NCI-H345 (cell line): ENCODE results near the gene C3orf22.

Experiments
- DNase-seq: peaks from one replicate; lab custom pipeline; 2025; lab: John Stamatoyannopoulos, UW

C3orf22 gene

DNA sequence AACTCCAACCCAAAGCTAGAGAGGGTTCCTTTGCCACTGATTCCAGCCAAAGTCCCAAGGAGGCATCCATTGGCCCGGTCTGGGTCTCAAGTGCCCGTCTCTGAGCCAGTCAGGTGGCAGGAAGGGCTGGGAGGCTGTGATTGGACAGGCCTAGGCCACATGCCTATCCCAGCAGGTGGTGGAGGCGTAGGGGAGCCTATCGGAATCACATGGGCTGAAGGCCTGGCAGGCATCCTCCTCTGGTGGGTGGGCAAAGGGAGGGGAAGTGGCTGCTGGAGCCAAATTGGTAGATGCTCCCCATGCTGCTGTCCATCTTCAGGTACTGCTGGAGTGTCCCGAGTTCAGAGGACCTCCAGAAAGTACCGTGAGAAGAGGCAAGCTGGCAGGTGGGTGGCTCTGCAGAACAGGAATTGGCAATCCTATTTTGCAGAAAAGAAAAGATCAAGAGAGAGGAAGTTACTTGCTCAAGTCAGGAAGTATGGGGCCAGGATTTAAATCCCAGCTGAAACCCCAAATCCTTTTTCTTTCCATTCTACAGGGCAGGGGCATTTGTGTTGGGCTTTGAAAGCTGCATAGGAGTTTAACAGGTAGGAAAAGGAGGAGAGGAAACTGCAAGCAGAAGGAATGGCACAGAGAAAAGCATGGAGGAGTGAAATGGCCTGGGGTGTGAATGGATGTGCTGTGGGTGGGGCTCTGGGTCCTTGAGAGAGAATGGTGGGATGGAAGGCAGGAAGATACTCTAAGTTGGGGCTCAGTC is 31.1 kb downstream of the C3orf22 start:
- DNase-seq: no peak

DNA sequence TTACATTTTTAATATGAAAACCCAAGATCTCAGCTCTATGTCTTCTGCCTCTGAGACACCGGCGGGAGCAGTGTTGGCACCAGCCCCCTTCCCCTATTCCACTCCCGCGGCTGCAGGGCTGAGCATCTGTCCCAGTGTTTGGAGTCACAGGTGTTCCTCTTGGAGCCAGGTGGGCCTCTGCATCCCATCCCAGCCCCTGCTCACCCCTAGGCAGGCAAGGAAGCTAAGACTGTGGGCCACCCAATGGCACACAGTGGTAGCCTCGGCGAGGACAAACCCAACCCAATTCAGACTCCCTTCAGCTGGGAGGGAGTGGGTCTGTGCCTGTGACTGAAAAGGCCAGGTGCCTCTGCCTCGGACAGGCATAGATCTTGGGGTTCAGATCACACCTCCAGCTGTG is 31.7 kb downstream of the C3orf22 start:
- no peak for DNase-seq

GRCh38 chr3:126526668-126527005 is 32.1 kb downstream of the C3orf22 start:
- DNase-seq: no peak

GRCh38 chr3:126525853-126526667 is 32.7 kb downstream of the C3orf22 start:
- DNase-seq: no peak

GRCh38 chr3:126525091-126525852 is 33.5 kb downstream of the C3orf22 start:
- no peak for DNase-seq

DNA sequence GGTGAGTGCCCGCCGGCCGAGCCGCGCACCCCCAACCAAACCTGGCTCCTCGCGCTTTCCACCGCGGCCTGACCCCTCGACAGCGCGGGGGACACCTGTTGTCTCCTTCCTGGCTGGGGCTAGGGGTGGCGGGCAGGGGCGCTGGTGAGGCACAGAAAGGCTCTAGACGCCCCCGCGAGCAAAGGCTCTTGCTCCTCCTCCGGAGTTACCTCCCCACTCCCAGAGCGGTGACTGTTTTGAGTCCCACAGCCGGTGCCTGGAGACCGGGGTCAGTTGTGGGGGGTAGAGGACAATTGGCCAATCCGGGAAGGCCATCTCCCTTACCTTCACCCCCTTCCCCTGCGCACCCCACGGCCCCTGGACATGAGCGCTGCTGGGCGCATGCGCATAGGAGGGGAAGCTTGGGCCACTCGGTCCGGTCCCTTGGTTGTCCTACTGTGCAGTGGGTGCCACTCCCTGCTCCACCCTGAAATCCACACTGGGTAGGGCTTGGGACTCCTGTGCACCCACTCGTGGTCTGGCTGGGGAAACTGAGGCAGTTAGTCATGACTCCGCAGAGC is 34.2 kb downstream of the C3orf22 start:
- no peak for DNase-seq

DNA sequence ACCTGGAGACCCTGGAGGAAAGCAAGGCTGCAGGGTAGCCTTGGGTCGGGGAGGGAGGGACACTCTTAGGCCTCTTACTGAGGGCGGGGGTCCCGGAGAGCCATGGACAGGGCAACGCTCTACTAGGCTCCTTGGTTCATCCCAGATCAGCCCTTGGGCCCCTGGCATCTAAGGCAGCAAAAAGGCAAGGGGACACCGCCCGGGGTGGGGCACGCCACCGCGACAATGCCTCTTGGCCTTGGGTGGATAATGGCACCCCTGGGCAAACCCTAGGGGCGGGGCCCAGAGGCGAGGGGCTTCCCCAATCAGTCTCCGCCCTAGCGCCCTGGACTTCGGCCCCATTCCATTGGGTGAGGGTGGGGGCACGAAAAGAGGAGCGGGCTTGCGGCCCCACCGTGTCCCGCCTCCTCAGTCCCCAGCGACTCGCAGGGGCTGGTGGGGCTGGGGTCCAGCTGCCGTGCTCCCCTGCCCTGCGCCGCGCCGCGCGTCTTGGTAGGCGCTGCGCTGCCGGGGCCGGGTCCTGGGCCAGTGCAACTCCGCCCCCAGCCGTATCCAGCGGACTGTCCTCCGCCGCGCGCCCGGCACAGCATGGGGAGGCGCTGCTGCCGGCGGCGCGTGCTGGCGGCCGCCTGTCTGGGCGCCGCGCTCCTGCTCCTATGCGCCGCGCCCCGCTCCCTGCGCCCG is 34.8 kb downstream of the C3orf22 start, which contains the start of gene CHST13:
Gene CHST13, plus strand, starts transcription at position 411 of the 684 bp plus-strand sequence. Its CDS starts 178 bp downstream, at position 589.
- DNase-seq: no peak

GRCh38 chr3:126522363-126522788 is 36.4 kb downstream of the C3orf22 start:
- peak; percentile 35 for DNase-seq

DNA sequence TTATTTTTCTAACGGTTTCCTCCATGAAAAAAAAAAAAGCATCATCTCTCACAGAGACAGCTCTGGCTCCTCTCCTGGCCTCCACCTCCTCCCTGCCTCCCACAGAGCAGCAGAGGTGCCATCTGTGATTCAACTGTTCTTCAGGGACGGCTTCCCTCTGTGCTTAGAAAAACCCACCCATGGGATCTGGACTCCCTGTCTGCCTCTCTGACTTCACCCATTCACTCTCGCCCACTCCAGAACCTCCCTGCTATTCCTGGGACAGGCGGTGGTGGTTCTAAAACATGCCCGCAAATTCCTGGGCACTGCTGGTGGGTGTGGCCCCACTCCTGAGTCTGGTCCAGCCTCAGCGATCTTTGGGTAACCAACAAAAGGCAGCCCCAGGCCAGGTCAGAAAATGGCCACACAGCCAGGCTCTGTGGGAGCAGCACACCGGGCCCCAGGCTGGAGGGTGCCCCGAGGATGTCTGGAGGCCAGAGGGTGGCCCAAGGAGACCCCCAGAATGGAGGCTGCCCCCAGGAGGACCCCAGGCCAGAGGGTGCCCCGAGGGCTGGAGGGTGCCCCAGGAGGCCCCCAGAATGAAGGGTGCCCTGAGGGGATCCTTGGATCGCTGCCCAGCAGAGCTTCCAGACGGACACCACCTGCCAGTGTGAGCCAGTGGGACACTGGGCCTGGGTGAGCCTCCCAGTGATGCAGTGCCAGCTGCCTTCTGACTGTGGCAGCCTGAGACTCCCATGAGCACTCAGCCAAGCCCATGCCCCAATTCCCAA is 37.4 kb downstream of the C3orf22 start:
- DNase-seq: no peak

GRCh38 chr3:126519506-126520455 is 39.0 kb downstream of the C3orf22 start:
- no peak for DNase-seq

DNA sequence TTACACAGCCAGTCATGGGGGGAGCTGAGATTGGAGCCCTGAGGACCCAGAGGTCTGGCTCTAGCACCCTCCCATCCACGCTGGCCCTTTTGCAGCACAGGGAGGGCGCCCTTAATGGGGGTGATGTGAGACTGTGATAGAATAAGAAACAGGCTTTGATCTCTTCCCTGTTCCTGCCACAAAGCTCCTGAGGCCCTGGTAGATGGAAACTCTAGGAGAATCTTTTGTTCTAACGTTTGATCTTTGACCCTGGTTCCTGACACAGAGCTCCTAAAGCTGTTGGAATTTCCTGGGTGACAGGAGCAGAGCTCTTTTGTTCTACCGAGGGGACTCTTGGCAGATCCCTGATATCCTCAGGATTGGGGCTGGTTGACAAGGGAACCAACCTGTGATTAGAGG is 40.0 kb downstream of the C3orf22 start:
- DNase-seq: no peak

- peak; percentile 28 for DNase-seq
These were observed 40.5 kb downstream of the C3orf22 start for GRCh38 chr3:126517986-126518778.

DNA sequence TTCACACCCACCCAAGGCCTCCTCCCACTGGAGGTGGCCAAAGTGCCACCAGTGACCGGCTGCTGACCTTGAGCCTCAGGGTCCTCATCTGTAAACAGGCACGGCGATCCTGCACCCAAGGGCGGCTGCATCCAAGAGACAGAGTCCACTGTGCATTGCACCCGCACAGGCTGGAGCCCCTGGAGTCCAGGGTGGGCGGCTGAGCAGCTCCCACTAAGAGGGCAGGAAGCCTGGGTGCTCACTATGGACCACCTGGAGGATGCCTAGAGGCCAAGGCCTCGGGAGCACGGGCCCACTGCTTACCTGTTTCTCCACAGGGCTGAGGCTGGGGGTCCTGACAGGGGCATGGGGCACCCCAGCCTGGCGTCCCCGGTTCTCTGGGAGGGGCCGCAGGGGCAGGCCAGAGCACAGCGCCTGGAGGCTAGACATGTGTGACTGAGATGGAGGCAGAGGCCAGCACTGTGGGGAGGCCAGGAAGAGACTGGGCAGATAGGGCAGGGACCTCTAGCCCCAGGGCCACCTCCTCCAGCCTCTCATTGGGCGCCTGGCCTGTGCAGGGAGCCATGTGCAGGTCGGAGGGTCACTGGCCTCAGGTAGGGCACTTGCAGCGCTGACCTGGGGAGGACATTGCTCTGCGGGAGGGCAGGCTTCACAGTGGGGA is 41.3 kb downstream of the C3orf22 start, which contains the start of gene UROC1:
Gene UROC1, minus strand, starts transcription at position 483 of the 661 bp plus-strand sequence. Its CDS starts 54 bp downstream, at position 429.
- no peak for DNase-seq

GRCh38 chr3:126516936-126517290 is 41.8 kb downstream of the C3orf22 start:
- DNase-seq: no peak

- no peak for DNase-seq
These were observed 42.4 kb downstream of the C3orf22 start for GRCh38 chr3:126516152-126516935.

- DNase-seq: peak; percentile 55
These were observed 43.5 kb downstream of the C3orf22 start for GRCh38 chr3:126515066-126515706.

- no peak for DNase-seq
These were observed 44.6 kb downstream of the C3orf22 start for GRCh38 chr3:126514161-126514560.
